HG03469 (cell line): Measurements from ENCODE around the gene COL4A2.
"Not testable (repeated sequence)": the region's sequence is repeated elsewhere in the genome, so short reads cannot be mapped to it uniquely, and the experiment has no call there.

ENCODE experiments used
- ATAC-seq: cut with Tn5 transposase; IDR thresholded peaks from one replicate; pipeline ENCODE4 v1.9.1; 2021; ENCODE audit warnings: mild to moderate bottlenecking, moderate library complexity, moderate number of reproducible peaks; ENCODE audit not compliant: unreplicated experiment

Gene COL4A2

DNA sequence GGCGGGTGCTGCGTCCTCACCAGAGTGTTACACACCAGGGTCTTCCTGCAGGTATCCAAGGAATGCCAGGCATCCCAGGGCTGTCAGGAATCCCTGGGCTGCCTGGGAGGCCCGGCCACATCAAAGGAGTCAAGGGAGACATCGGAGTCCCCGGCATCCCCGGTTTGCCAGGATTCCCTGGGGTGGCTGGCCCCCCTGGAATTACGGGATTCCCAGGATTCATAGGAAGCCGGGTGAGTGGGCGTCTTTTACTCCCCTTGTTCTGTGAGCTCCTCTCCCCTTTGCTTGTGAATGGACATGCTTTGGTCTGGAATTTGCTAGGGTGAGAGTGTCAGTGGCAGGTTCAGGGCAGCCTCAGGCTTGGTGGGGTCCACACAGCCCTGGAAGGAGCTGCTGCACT lies 178.5 kb downstream of the COL4A2 start:
- no peak for ATAC-seq

DNA sequence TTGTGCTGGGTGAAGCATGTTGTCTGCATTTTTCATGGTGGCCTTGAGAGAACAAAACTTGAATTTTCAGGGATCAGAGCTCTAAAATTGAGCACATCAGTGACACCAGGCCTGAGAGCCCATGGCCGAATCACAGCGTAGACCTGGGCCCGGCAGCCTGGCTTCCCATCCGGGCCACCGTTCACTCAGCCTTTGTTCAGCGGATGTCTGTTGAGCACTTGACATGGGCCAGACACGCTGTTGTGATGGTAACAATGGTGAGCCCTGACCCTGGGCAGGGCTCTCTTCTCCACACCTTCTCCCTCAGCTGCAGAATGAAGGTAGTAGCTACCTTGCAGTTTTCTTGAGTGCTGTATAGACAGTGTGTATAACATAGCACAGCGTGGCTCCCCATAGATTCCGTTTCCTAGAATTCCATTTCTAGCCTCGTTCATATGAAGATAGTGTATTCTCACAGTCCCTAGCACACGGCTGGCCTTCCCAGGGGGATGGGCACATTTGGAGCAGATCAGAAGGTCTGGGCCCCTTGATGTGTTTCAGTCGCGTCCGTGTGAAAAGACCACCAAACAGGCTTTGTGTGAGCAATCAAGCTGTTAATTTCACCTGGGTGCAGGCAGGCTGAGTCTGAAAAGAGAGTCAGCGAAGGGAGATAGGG lies 179.1 kb downstream of the COL4A2 start:
- no peak for ATAC-seq

DNA sequence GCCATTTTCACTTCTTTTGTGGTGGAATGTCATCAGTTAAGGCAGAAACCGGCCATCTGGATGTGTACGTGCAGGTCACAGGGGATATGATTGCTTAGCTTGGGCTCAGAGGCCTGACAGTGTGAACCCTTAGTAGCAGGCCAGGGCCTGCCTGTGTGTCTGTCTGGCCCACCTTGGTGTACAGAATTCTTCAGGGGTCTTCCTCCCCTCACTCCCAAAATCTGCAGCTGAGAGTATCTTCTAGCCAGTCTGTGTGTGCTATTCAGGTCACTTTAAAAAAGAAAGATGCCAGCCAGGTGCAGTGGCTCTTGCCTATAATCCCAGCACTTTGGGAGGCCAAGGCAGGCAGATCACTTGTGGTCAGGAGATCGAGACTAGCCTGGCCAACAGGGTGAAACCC lies 179.8 kb downstream of the COL4A2 start:
- not testable (repeated sequence) for ATAC-seq

DNA sequence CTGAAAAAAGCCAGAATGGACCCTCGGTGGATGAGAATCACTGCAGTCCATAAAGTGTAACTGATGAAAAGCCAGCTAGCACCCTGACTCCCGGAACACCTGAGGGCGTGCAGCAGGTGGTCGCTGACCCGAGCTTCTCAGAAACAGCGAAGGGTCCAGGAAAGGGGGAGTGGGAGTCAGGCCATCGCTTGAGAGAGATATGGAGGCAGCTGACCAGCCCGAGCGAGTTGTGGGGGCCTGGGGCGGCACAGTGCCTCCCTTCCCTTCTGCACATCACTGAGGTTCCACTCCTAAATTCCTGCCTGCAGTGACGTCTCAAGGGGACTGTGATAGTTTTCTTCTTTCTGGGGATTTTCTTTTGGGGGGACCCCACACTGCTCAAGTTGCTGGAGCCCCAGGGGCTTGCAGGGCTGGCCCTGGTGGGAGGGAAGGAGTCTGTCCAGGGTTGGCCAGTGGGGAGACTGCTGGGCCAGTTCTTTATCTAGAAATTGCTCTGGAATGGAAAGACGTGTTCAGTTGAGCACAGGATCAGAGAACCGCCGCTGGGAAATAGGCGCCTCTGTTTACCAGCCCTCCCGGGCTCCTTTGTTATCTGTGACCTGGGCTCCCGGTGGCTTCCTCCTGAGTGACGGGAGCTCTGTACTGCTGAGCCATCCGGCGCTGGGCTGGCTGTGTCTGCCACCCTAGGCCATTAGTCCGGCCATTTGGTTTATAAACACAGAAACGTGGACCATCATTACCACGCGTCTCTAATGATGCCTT lies 183.1 kb downstream of the COL4A2 start:
- no peak for ATAC-seq

DNA sequence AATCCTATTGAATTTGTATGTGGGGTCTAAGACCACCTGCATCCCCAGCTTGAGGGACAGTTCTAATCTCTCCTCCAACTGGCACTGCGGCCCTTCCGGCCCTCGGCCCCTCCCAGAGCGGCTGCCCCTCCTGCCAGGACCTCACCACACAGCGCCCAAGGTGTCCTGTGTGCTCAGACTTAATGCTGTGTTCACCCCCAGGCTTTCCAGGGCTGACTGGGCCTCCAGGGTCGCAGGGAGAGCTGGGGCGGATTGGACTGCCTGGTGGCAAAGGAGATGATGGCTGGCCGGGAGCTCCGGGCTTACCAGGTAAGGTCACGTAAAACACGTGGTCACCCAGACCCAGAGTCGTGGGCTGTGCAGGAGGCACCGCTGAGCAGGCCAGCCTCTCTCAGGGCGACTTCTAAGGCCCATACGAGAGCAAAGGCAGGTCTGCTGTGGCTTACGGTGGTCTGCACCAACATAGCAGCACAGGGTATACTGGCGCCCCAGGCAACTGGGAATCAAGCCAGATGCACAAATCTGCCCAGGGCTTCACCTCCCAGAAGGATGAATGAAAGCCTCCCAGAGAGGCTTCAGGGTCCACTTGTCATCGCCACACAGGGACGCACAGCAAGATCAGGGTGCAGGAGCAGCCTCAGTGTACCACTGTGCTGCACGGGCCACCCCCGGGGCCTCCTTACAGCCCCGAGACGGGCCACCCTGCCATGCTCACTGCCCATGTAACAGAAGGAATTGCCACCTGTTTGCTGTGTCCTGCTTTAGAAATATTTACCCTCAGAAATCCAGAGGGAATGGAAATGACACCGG lies 185.0 kb downstream of the COL4A2 start:
- no peak for ATAC-seq

DNA sequence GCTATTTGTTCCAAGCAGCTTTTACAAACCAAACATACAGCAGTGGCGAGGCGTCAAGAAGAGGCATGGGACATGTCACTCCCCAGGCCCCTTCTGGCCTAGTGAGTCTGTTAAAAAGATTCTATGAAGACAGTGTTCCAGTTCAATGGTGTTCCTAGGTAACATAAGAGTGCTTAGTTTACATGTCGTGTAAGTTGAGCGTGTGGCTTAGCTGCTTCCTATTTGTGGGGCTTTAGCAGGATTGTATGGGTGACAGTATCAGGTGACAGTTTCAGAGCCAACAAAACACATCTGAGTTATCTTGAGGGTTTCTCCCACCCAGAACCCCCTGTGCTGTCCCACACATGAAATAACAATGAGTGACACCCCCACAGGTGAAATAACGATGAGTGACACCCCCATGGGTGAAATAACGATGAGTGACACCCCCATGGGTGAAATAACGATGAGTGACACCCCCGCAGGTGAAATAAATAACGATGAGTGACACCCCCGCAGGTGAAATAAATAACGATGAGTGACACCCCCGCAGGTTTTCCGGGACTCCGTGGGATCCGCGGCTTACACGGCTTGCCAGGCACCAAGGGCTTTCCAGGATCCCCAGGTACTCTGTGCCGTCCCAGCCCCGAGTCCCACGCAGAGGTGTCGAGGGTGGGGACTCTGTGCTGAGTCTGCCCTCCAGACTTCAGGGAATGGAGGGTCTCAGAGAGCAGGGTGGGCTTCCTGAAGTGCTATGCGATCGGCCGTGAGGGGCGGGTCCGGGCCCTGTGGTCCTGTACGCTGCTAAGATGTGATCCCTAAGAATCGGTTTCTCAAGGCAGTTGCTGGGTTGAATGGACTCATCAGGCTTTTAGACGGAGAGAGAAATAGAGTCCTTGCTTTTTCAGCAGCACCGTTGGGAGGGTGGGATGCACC lies 185.9 kb downstream of the COL4A2 start:
- ATAC-seq = no peak

DNA sequence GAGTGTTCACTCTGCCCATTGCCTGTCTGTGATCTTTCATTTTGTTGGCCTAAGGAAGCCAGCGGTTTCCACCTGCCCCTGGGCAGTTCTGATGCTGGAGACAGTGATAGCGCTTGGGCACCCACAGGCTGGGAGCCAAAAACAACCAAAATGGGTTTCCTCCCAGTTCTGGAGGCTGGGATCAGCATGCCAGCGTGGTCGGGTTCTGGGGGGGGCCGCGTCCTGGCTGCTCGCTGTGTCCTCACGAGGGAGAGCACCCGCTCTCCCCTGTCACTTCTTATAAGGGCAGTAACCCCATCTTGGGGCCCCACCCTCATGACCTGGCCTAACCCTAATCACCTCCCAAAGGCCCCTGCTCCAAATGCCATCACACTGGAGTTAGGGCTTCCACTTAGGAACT lies 186.5 kb downstream of the COL4A2 start:
- ATAC-seq = no peak

DNA sequence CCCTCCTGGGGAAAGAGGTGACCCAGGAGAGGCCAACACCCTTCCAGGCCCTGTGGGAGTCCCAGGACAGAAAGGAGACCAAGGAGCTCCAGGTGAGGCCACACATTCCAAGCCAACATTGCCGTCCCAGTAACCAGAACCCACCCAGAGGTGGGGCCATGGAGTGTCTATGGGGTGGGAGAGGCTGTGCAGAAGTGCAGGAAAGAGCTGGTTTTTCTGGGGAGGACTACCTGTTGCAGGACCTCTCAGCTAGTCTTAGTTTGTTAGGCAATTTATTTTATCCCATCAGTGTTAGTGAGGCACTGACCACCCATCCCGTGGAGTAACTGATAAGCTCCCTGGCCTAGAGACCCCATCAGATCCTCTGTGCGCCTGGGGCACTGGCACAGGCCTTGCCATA lies 188.3 kb downstream of the COL4A2 start:
- ATAC-seq = no peak

DNA sequence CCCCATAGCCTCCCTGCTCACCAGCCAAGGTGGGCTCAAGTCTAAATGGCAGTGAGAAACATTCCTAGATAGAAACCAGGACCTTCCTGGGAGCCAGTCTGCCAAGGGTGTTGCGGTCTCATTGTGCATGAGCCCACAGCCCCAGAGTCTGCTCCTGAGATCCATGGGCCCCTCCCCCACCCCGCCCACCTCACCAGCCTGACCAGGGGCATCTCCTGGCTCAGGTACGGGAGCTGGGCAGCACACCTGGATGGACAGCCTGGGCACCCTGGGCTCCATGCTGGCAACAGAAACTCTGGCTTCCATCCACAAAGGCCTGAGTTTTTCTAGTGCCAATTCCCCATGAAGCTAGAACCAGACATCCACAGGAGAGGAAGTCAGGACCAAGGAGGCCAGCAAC lies 188.8 kb downstream of the COL4A2 start:
- no peak for ATAC-seq

DNA sequence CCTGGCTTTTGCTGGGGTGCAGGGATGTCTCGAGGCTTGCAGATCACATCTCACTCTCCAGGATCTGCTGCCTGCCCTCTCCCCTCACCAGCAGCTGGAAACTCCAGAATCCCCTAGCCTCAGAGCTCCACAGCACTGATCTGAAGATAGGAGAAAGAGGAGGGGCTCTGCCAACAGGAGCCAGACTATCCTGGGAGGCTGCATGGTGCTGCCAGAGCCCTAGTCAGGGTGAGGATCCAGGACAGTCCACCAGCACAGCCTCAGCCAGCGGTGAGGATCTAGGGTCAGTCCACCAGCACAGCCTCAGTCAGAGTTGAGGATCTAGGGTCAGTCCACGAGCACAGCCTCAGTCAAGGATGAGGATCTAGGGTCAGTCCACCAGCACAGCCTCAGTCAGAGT lies 189.2 kb downstream of the COL4A2 start:
- ATAC-seq = no peak

DNA sequence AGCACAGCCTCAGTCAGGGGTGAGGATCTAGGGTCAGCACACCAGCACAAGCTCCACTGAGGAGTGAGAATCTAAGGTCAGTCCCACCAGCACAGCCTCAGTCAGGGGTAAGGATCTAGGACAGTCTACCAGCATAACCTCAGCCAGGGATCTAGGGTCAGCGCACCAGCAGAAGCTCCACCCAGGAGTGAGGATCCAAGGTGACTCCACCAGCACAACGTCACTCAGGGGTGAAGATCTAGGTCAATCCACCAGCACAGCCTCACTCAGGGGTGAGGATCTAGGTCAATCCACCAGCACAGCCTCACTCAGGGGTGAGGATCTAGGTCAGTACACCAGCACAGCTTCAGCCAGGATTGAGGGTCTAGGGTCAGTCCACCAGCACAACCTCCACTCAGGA lies 189.9 kb downstream of the COL4A2 start:
- no peak for ATAC-seq

DNA sequence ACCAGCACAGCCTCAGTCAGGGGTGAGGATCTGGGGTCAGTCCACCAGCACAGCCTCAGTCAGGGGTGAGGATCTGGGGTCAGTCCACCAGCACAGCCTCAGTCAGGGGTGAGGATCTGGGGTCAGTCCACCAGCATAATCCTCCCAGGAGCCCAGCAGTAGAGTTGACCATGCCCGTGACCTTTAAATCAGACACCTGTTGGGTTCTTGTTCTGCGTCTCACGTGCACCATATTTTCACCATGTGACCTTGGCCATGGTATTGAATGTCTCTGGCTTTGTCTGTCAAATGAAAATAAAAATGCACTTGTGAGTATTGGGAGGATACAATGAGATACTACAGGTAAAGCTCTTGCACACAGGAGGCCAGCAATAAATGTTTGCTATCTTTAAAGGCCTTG lies 190.8 kb downstream of the COL4A2 start:
- not testable (repeated sequence) for ATAC-seq

DNA sequence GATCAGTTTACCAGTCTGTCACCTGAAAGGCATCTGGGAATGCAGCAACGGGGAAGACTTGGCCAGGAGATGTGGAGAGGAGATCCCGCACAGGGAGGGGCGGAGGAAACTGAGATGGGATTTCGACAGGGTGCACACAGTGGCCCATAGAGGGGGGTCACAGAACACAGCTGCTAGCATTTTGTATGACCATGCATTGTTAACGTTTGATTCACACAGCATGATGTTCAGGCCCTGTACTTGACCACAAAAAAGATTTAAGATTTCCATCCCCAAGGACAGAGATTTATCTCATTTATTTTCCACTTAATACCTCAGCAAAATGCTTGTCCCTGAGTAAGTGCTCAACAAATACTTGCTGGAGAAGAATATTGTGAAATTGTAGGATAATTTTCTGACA lies 191.2 kb downstream of the COL4A2 start:
- ATAC-seq = no peak

DNA sequence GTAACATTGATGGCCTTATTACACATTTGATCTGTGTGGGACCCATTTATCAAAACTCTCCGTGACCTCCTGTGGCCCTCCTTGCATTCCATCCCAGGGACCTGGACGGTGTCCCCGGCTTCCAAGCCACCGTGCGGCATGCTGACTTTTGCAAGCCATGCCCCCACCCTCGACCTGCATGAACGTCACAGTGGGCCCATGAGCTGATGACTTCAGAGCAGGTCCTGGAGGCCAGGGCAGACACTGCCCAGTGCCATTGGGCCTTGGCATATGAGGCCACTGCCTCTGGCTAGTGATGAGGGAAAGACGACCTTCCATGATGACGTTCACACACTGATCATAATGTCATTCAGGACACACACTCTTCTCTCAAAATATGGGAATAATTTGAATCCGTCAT lies 191.7 kb downstream of the COL4A2 start:
- ATAC-seq = no peak

DNA sequence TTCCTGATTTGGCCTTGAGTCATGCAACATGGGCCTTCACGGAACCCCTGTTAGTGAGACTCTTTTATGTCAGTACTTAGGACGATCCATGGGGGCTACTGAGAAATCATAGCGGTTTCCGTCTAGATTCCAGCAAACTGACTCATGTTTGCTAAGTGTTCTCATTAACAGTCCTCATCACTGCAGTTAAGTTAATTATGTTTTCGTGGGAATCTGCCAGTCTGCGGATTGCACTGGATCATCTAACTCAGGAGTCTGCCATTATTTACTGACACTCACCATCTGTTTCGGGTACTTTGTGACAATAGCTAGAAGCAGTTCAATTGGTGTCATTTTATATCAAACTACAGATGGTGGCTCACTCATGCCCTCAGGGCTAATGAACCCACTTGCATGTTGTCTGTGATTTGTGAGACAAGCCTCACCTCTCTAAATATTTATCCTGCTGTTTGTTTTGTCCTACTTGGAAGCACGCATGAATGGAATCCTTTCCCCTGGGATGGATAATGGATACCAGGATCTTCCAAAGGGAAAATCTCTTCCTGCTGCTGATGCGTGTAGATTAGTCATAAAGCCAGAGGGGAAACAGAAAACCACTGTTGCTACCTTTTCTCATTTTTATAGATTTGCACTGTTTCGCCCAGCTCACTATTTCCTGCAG lies 192.7 kb downstream of the COL4A2 start:
- no peak for ATAC-seq

DNA sequence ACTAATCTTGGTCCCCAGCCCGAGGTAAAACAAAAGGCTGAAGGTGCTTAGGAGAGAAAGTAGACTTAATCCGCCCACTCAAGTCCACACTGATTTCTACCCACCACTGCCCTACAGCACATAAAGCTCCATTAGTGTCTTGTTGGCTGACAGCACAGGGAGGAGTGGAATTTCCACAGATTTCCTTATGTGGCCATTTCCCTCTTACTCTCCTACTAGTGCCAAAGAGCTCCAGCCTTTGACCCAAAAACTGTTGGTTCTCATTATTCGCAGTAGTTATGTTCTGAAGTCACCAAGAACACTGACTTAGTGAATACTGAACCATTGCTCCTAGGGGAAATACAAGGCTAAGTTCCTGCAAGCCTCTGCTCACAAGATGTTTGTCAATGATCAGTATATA lies 193.3 kb downstream of the COL4A2 start:
- no peak for ATAC-seq

DNA sequence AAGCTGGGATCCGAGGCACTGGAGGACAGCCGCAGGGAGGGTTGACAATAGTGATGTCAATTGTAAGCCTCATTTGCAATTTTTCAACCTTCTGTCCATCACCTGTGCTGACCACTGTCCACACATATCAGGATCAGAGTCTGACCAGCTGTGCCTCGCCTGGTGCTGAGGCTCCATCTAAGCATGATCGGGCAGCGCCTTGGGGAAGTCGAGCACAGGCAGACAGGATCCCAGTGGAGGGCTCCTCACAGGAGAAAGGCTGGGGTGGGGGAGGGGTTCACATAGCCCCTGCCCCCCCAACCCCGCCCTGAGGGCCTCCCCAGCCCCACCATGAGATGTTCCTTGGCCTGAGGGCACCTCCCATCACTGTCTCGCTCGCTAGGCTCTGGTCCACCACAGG lies 194.1 kb downstream of the COL4A2 start:
- ATAC-seq = no peak

DNA sequence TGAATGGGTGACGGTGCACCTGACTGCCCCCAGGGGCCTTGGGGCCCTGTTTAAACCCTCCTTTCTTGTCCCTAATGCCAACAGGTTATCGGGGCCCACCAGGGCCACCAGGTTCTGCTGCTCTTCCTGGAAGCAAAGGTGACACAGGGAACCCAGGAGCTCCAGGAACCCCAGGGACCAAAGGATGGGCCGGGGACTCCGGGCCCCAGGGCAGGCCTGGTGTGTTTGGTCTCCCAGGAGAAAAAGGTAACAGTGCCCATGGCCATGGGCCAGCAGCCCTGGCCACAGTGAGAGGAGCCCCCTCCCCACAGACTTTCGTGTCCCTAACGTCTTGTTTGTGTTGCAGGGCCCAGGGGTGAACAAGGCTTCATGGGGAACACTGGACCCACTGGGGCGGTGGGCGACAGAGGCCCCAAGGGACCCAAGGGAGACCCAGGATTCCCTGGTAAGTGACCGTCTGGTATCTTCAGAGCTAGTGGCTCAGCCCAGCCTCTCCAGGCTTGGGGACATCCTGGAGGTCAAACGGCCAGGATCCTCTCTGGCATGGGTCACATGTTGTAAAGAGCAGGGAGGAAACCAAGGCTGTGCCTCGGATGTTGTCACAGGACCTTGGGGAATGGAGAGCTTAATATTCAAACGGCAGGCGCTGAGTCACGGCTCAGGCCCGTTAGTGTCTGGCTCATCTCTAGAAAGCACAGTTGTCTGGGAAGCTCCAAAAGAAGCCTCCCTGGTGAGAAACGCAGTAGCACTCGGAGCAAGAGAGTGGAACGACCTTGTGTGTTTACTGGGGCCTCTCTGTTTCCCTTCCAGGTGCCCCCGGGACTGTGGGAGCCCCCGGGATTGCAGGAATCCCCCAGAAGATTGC lies 196.2 kb downstream of the COL4A2 start:
- ATAC-seq = no peak

DNA sequence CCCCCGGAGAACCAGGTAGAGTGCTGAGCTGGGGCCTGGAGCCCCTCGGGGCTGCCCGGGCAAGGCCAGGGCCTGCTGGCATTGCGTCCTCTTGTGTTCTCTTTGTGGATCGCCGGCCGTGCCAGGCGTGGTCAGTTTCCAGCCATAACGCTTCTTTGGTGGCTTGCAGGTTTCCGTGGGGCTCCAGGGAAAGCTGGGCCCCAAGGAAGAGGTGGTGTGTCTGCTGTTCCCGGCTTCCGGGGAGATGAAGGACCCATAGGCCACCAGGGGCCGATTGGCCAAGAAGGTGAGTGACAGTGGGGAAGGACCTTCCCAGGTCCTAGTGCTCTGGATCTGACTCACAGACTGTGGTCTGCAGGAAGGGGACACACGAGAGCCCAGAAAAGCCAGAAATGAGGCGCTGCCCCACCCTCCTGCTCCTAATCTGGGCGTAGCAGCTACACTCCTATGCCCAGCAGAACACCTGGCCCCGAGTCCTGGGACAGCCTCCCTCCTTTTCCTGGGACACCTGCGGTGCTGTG lies 197.0 kb downstream of the COL4A2 start:
- ATAC-seq = no peak
